ENCODE measurements around the gene CLIP1.
"Not testable (repeated sequence)": the region's sequence is repeated elsewhere in the genome, so short reads cannot be mapped to it uniquely, and the experiment has no call there.

Gene CLIP1

DNA sequence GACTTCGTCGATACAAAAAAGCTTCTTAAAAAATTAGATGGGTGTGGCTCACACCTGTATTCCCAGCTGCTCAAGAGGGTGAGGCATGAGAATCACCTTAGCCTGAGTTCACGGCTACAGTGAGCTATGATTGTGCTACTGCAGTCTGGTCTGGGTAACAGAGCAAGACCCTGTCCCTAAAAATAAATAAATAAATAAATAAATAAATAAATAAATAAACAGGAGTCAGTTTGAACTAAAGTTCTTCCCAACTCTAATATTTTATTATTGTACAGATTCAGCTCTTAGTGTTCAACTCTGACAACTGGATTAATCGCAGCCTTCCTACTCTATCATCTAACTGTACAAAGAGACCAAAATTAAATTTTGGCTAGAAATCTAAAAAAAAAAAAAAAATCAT, 12.7 kb upstream of the CLIP1 start:
- DNase-seq (ENCODE audit: low spot score): no peak

DNA sequence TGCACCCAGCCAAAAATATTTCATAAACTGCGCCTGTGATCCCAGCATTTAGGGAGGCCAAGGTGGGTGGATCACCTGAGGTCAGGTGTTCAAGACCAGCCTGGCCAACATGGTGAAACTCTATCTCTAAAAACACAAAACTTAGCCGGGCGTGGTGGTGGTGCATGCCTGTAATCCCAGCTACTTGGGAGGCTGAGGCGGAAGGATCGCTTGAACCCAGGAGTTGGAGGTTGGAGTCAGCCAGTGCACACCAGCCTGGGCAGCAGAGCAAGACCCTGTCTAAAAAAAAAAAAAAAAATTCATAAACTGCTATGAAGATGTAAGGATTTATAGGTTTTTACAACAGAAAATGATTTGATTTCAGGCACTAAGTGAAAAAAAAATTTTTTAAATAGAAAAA, 6.6 kb upstream of the CLIP1 start:
- DNase-seq (ENCODE audit: low spot score): not testable (repeated sequence)

DNA sequence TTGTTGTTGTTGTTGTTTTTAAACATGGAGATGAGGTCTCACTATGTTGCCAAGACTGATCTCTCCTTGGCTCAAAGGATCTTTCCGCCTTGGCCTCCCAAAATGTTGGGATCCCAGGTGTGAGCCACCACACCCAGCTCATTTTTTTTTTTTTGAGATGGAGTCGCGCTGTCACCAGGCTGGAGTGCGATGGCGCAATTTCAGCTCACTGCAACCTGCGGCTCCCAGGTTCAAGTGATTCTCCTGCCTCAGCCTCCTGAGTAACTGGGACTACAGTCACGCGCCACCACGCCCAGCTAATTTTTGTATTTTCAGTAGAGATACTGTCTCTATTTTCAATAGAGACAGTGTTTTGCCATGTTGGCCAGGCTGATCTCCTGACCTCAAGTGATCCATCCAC, 4.9 kb upstream of the CLIP1 start:
- DNase-seq (ENCODE audit: low spot score): no peak

GRCh38 chr12:122423258-122424165, 1.0 kb upstream of the CLIP1 start:
- peak; percentile 55 for DNase-seq (ENCODE audit: low spot score)

- DNase-seq (ENCODE audit: low spot score): peak; percentile 68
These were observed 325 bp upstream of the CLIP1 start for GRCh38 chr12:122422730-122423257.

- peak; percentile 53 for DNase-seq (ENCODE audit: low spot score)
These were observed 1.2 kb downstream of the CLIP1 start for GRCh38 chr12:122421187-122421820.

DNA sequence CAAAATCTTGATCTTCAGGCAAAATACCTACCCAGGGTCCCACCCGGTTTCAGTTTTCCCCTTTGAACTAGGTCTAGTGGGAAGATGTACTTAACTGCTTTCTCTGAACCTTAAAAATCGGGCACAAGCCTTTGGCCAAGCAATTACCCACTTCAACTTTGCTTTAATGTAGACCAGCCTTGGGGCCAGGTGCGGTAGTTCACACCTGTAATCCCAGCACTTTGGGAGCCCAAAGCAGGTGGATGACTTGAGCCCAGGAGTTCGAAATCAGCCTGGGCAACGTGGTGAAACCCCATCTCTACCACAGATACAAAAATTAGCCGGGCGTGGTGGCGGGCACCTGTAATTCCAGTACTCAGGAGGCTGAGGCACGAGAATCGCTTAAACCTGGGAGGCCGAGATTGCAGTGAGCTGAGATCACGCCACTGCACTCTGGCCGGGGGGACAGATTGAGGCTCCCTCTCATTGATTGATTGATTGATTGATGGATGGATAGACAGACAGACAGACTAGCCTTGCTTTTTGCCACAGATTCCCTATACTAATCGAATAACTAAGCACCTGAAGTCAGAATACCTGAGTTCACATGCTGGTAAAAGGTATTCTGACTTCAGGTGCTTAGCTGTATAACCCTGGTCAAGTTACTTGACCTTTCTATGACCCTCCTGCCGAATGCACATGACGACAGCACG, 1.9 kb downstream of the CLIP1 start:
- no peak for DNase-seq (ENCODE audit: low spot score)

DNA sequence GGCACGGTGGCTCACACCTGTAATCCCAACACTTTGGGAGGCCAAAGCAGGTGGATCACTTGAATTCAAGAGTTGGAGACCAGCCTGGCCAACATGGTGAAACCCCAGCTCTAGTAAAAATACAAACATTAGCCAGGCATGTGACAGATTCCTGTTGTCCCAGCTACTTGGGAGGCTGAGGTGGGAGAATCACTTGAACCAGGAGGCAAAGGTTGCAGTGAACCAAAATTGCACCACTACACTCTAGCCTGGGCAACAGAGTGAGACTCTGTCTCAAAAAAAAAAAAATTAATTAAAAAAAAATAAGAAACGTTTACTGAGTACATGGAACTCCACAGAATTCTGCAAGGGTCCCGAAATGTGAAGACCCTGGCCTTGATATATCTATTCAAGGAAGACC, 3.4 kb downstream of the CLIP1 start:
- DNase-seq (ENCODE audit: low spot score): not testable (repeated sequence)

- not testable (repeated sequence) for DNase-seq (ENCODE audit: low spot score)
These were observed 6.8 kb downstream of the CLIP1 start for GRCh38 chr12:122415665-122416064.

GRCh38 chr12:122413516-122414404, 8.7 kb downstream of the CLIP1 start:
- no peak for DNase-seq (ENCODE audit: low spot score)

DNA sequence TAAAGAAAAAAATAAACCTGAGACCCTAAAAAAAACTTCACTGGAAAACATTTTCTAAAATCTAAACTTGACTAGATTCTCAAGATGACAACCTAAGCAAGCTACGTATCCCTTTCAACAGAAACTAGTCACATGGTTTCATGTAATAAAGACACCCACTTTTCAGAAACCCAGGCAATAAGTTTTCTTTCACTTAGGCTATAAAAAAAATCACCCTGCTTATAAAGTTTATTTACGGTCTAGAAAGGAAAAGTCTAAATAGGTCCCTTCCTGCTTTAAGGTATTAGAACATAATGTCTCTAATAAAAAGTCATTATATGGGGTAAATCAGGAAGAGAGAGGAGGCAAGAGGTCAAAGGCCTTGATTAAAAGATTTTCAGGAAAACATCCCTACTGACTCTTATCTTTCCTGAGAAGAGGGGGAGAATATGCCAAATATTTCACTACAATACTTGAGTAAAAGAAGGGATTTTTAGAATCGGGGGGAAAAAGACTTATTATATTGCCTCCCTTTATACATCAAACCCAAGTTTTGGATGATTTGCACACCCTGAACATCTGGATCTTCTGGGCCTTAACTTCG, 9.5 kb downstream of the CLIP1 start:
- DNase-seq (ENCODE audit: low spot score): no peak

- no peak for DNase-seq (ENCODE audit: low spot score)
These were observed 10.9 kb downstream of the CLIP1 start for GRCh38 chr12:122411537-122411936.

GRCh38 chr12:122407208-122407607, 15.3 kb downstream of the CLIP1 start:
- DNase-seq (ENCODE audit: low spot score): no peak

- DNase-seq (ENCODE audit: low spot score): no peak
These were observed 15.7 kb downstream of the CLIP1 start for GRCh38 chr12:122406701-122407164.

DNA sequence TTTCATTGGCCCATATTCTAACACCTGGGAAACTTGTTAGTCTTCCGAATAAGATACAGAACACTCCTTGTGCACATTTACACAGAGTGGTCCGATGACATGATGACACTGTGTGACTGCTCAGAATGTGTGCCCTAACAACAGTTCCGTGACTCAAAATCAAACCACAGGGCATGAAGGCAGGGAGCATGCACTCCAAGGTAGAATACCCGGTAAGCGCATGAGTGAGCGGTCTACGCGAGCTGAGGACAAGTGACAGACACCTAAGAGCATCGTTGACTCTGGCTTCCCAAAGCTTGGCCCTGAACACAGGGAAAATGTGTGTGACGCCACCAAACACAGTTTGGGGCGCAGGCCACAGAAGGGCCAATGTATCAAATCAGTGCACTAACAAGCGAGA, 18.6 kb downstream of the CLIP1 start:
- DNase-seq (ENCODE audit: low spot score): no peak

DNA sequence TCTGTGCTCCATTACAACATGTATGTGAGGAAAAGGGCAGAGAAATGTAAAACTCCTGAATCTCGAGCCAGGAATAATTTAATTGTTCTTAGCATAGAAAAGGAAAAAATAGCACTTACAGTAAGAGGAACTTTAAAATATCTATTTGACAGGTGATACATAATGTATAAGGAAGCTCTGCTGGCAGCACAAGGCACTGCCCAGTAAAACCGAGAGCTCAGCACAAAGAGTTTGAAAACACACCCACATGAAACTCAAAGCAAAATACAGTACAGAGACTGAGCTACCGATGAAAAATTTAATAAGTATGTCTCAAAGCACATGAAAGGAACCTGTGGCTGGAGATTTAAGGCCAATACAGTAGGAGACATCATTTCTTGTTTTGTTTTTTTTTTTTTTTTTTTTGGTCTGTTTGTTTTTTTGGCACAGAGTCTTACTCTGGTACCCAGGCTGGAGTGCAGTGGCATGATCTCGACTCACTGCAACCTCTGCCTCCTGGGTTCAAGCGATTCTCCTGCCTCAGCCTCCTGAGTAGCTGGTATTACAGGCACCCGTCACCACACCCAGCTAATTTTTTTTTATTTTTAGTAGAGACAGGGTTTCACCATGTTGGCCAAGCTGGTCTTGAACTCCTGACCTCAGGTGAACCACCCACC, 19.2 kb downstream of the CLIP1 start:
- DNase-seq (ENCODE audit: low spot score): no peak

- DNase-seq (ENCODE audit: low spot score): no peak
These were observed 20.2 kb downstream of the CLIP1 start for GRCh38 chr12:122402264-122402663.

- peak; percentile 78 for DNase-seq (ENCODE audit: low spot score)
These were observed 22.7 kb downstream of the CLIP1 start for GRCh38 chr12:122399592-122400373.

DNA sequence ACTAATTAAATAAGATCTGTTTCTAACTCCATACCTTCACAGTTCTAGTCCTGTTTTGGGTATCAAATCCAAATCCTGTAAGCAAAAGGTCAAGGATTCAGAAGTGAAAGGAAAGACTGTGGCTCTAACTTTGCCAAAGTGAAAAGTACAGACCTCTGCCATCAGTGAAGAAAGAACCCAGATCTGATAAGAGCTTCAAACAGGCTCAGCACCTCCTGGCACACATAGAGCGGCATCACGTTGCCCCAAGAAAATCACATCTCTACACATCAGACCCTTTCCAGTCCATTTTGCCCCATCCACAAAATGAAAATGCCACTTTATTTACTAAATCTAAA, 23.2 kb downstream of the CLIP1 start:
- no peak for DNase-seq (ENCODE audit: low spot score)

- DNase-seq (ENCODE audit: low spot score): not testable (repeated sequence)
These were observed 24.5 kb downstream of the CLIP1 start for GRCh38 chr12:122397981-122398380.

Measured in D341Med (cell line).